Kidney capillary endothelial cell (primary cell): ENCODE measurements around the gene CHMP5.

Experiments
- DNase-seq: peaks from one replicate; pipeline ENCODE4 v3.0.0-alpha.2; 2018; ENCODE audit warnings: low spot score

Gene CHMP5

DNA sequence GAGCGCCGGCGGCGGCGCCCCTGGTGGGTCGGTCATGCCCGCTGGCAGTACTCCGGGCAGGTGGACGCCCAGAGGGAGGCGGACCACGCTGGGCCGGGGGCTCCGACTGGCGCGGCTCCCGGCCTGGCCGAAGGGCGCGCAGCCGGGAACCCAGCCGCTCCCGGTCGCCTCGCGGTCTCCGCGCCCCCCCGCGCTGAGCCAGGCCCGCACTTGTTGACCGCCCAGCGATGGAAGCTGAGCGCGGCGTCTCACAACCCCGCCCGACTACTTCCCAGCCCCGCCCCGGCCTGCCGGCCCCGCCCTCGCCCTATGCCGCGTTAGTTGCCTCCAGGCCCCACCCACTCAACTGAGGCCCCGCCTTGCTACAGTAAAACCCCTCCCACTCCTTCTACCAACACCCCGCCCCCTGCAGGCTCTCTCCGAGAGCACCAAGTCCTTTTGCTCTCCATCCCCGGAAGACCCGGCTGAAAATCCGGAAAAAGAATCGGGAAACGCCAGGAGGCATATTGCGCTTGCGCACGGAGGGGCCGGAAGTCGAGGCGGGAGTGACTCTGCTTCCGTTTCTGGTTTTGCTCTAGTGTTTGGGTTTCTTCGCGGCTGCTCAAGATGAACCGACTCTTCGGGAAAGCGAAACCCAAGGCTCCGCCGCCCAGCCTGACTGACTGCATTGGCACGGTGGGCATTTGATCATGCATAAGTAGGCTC, at the start of gene CHMP5, which contains the start of gene BAG1:
TSS of gene CHMP5 (plus strand) at position 577 of the 705 bp plus-strand sequence. CDS start at position 607, 30 bp downstream.
TSS of gene BAG1 (minus strand) at position 236 of the 705 bp plus-strand sequence.
- peak; percentile 100 for DNase-seq

DNA sequence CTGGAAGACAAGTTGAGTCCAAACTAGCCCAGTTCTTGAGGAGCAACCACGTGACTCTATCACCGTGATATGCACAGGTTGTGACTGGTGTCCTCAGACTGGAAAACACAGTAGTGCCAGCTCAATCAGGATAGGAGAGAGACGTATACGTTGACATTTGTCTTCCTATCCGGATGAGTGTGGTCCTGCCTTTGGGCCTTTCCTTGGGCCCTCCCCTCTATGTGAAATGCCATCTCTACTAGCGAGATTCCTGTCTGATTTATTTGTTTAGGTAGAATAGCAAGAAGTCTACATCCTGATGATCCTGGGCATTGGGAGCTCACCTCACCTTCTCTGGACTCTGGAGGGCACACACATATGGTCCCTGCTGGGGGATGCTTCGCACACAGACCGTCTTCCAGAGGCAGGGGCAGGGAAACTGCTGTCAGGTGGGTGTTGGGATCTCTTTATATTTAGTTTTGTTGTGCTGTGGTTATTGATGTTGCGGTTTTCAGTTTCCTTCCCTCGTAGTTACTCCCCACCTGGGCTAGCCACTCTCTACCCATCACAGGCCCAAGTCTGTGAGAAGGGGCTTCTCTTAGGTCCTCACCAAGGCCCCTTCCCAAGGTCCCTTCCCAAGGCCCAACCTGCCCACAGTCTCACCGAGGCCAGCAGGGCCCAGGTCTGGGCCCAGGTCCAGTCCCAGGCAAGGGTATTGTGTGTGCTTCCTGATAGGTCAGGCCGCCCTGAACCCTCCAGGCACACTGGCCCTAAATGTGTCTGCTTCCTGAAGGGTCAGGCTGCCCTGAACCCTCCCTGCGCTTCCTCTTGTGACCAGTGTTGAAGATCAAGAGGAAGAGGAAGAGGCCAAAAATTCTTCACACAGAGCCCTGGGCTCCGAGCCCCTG, 43.9 kb upstream of the CHMP5 start:
- DNase-seq = no peak

DNA sequence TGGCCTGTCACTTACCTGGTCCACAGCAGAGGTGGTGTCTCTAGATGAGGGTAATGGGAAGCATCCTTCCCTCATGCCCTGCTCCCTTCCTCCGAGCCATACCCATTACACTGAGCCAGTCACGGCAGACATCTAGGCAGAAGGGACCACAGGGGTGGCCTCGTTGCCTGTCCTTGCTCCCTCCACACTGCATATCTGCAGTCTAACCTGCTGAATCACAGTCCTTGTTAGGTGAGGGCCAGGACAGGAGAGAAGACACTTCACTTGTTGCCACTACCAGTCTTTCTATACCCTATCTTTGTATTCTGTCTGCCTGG, 43.3 kb upstream of the CHMP5 start:
- DNase-seq = no peak

DNA sequence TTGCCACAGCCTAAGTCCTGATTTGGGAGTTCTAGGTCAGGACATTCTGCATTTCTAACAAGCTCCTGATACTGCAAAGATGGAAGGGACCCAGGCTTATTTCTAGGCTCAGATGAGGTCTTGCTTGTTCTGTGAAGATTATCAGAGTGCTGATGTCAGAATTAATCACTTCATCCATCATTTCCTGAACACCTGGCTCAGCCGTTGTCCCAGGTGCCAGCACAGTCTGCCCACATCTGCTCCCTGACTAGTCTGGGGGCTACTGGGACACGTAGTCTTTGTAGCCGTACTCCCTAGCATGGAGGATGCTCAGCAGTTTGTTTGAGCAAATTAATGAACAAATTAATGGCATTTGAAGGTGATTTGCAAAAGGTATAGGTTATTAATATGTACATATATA, 42.8 kb upstream of the CHMP5 start:
- no peak for DNase-seq

DNA sequence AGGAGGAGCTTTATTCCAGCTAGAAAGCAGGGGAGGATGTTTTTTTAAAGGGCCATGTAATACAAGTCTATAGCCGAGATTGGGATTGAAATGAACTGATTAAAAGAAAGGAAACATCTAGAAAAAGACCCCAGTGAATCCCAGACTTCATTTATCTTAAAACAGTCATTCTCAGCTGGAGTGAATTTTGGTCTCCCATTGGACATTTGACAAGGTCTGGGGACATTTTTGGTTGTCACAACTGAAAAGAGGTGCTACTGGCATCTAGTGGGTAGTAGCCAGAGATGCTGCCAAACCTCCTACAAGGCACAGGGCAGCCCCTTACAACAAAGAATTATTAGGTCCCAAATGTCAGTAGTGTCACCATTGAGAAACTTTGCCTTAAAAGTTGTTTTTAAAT, 41.2 kb upstream of the CHMP5 start:
- DNase-seq = no peak

DNA sequence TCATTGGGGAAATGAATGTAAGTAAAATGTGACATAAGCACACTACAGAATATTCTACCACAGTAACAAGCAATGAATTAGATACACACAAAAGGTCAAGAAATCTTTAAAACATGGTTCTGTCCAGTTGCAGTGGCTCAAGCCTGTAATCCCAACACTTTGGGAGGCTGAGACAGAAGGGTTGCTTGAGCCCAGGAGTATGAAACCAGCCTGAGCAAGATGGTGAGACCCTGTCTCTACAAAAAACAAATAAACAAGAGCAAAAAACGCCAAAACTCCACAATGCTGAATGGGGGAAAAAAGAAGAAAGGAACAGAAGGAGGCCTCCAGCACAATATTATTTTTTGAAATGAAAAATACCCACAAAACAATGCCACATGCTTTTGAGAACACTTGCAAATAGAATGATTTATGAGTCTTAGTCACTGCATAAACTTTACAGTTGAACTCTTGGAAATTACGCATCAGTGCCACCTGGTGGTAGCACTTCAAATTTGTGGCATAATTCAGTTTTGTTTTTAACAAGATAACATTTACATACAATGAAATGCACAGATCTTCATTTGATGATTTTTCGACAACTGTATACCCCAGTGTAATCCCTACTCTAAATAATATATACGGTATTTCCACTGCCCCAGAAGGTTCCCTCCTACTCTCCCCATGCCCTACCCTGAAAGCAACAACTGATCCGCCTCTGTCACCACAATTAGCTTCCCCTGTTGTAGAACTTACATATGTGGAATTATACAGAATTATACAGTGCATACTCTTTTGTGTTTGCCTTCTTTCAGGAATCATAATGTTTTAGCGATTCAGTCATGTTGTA, 39.3 kb upstream of the CHMP5 start:
- DNase-seq = peak; percentile 81

DNA sequence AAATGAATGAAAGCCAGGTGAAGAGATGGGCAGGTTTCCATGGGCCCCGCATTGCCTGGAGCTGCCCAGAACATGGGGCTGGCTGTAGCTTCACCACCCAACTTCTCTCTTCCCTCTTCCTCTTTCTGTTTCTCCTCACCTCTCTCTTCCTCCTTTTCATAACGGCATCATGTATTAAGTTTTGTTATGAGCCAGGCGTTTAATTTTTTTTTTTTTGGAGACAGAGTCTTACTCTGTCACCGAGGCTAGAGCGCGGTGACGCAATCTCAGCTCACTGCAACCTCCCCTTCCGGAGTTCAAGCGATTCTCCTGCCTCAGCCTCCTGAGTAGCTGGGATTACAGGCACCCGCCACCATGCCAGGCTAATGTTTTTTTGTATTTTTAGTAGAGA, 37.8 kb upstream of the CHMP5 start:
- no peak for DNase-seq

DNA sequence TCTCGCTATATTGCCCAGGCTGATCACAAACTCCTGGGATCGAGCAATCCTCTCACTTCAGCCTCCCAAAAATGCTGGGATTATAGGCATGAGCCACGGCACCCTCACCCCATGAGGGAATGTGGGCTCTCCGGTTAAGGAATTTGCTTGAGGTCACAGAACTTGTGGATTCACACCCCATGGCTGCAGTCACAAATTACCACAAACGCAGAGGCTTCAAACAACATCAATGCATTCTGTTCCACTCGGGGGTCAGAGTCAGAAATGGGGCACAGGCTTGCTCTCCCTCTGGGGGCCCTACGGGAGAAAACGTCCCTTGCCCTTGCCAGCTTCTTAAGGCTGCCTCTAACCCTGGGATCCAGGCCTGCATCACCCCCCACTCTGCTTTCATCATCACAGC, 37.1 kb upstream of the CHMP5 start:
- no peak for DNase-seq

DNA sequence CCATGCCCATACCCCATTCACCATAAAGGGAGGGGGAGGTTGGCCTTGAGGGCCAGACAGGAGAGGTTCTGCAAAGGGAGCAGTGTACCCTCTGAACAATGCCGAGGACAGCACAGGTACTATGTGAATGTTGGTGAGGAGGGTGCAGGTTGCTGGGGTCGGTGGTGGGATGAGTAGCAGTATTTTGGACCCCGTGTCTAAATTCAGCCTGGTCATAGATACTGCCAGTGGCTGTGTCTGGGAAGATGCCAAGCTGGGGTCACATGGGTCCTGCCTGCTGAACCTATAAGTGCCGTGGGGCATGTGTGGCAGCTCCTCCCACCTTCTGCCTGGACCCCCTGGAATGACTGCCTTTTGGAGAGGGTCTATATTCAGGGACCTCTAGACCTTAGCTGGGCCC, 36.2 kb upstream of the CHMP5 start:
- DNase-seq = no peak

DNA sequence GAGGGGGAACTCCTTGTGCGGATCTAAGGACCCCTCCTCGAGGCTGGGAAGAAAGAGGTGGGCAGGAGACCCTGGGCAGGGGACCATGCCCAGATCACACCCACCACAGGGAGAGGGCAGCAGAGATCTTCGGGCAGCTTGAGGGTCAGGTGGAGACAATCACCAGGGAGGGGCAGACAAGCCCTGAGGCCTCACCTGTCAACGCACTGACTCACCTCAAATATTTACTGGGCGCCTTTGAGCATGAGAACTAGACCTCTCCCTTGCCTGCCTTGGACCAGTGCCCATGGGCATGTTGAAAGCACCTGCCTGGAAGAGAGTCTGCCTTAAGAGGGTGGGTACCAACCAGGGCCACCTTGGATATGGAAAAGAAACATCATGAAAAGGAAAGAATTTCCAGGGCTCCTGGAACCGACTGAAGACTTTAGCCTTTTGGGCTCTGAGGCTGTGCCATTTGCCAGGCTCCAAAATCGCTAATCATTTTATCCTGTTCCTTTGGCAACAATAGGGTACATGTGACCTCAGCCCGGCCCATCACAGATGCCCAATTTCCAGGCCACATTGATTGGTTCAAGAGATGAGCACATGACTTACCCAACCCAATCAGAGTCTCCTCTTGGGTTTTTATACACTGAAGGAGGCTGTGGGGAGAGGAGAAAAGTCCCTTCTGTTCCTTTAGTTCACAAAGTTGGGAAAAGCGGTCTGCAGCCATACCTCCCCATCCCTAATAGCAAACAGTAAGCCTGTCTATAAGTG, 35.3 kb upstream of the CHMP5 start:
- DNase-seq = no peak

DNA sequence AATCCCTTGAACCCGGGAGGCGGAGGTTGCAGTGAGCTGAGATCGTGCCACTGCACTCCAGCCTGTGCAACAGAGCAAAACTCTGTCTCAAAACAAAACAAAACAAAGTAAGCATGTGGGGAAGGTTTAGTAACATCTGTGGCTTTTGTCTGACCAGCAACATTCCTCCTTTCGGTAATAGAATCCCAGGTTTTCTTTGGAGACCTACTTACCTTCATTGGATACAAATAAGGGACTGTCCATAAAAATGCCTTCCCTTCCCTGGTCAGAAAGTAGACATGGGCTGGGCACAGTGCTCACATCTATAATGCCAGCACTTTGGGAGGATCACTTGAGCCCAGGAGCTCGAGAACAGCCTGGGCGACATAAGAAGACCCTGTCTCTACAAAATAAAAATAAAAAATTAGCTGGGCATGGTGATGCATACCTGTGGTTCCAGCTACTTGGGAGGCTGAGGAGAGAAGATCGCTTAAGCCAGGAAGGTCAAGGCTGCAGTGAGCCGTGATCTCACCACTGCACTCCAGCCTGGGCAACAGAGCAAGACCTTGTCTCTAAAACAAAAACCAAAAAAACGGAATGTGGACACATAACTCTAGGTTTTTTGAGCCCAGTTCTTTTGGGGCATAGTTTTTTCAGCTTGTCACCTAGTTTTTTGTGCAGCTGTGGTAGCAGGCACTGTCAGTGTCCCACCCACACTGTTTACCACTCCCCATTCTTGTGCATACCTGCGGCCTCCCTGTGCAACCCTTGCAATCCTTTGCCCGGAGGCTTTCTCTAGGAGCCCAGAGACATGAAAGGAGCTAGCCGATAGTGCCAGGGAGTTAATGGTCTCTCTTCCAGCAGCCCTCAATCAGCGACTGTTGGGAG, 33.9 kb upstream of the CHMP5 start:
- DNase-seq = no peak

DNA sequence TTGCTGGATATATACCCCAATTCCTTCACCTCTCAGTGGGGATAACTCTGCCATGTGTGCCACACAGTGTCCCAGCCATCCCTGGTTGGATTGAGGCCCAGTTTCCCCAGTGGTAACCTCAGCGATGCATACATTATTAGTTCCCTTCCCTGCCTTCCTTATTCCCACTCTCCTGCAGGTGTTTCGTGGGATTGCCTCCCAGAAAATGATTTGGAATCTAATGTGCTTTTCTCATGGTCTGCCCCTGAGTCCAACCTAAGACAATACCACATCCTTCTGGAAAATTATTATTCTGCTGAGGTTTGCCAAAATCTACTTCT, 33.3 kb upstream of the CHMP5 start:
- DNase-seq = no peak

DNA sequence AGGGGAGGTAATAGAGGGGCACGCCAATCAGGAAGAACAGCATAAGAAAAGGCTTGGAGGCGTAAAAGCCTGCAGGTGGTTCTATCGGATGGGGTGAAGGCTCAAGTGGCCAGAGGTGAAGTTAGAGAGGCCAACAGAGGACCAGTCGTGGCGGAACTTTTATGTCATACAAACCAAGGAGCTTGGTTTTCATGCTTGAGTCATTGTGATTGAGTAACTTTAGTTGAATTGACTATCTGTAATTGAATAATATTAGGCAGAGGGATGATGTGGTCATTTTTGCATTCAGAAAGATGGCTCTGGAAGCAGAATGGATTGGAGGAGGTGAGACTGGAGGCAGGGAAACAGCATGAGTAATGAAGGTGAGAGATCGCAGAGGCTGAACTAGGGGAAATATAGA, 32.0 kb upstream of the CHMP5 start:
- no peak for DNase-seq

DNA sequence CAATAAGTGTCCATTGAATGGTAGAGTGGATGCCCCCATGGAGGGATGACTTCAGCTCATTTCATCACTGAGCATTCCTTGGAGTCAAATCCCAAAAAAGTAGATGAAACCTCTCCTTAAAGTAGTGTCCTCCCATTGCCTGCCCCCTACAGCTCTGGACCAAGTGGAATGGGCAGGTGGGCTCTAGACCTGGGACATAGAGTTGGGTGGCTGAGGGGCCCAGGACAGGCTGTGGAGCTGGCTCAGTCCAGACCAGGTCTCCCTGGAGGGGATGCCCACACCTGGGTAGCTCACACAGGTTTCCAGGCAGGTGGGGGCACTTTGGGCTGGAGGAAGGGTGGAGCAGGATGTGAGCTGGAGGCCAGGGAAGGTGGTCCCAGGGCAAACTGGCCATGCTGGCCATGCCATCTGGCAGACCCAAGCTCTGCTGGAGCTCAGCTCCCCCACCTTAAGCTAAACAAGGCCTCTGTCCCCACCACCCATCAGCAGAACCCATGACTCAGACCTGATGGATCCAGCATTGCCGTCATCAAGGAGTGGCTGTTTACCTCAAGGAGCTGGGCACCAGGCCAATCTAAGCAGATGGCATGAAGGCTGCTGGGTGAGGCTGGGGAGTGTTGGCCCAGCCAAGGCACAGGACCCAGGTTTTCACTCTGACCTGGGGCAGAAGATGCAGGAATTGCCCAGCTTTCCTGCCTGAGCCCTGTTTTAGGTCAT, 31.1 kb upstream of the CHMP5 start:
- DNase-seq = no peak

DNA sequence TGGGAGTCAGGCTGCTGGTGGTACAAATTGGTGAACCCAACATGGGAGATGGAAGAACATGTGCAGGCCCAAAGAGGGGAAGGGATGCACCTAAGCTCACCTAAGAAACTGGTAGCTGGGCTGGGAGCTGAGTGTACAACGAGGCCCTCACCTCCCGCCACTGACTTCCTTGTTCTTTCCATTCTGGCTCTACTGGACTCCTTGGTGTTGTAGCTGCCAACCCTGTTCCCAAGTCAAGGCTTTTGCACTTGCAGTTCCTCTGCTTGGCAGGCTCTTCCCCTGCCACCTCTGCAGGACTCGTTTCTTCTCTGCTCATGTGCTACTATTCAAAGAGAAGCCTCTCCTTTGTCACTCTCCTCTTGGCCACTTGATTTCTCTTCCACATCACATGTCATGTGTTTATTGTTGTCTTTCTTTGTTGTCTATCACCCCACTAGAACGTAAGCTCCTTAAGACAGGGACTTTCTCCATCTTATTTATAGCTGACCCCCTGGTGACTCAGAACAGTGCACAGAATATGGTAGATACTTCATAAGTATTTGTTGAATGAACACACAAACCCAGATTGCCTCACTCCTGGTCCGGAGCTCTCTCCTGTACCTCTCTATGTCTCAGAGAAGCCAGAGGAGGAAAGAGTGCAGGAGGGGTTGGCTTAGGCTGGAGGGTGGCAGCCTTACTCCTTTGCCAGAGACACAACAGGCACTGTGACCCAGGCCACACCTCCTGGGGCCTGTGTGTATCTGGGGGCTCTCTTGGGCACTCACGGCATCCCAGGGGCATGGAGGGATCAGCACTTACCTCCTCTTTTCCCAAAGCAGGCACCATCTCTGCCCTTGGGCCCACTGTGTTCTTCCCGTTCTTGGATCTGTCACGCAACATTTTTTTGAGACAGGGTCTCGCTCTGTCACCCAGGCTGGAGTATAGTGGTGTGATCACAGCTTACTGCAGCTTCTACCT, 30.1 kb upstream of the CHMP5 start:
- DNase-seq = no peak

DNA sequence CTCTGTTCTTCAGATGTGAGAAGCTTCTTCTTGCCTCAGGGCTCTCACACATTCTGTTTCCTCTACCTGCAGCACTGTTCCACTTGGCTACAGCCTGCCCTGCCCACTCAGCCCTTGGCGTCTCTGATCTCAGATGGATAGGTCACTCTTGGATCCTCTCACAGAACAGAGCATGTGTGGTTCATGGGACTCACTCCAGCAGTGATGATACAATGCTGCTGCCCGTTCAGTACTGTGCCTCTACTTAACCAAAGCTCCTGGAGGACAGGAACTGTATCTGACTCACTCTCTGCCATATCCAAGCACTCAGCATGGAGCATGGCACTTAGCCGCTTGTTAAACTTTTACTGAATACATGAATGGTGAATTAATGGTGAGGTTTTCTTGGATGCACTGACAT, 28.3 kb upstream of the CHMP5 start:
- no peak for DNase-seq

DNA sequence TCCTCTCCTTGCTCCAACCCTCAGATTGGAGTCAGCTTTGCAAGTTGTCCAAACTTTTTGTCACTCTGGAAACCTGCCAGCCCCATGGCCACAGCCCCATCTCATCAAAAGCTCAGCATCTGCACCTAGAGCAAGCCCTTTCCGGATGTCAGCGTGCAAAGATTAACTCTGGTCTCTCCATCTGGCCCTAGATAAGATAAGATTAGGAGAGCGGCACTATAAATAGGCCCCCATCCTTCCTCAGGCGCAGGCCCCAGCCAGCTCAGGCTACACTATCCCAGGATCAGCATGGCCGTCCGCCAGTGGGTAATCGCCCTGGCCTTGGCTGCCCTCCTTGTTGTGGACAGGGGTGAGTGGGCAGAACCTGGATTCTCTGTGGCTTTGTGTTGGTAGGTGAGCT, 24.9 kb upstream of the CHMP5 start, which contains the start of gene SPINK4:
TSS of gene SPINK4 (plus strand) at position 247 of the 400 bp plus-strand sequence. CDS start at position 289, 42 bp downstream.
- no peak for DNase-seq

DNA sequence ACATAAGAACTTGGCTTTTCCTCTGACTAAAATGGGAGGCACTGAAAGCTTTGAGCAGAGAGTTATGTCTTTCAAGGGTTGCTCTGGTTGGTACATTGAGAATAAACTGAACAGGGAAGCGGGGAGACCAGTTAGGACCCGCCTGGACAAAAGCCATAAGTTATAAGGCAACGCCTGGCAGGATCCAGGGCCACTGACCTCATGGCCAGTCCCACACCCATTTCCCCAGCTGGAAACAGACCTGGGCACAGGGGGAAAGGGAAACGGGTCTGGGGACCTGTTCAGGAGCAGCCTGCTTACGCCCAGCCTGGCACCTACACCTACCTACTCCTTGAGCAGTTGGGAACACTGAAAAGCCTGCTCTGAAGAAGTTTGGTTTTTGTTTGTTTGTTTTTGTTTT, 23.6 kb upstream of the CHMP5 start:
- DNase-seq = no peak

DNA sequence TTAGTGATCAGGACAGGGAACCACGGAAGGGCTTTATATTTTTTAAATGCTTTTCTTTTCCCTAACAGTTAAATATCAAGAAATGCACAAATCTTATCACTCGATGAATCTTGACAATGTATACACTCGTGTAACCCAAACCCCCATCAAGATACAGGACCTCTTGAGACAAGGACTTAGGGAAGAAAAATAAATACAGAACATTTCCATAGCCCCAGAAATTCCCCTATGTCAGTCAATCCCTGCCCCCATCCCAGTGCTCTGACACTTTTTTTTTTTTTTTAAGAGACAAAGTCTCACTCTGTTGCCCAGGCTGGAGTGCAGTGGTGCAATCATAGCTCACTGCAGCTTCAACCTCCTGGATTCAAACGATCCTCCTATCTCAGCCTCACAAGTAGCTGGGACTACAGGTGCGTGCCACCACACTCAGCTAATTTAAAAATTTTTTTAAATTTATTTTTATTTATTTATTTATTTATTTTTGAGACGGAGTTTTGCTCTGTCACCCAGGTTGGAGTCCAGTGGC, 22.2 kb upstream of the CHMP5 start:
- no peak for DNase-seq
